ENCODE data around the gene FEM1B. TPM values are rescaled to one million over a fixed set of nuclear protein-coding genes. Genes with fewer than 3 reads are reported as not detected.

Gene FEM1B
- total and polyA plus RNA-seq, 4 donors, result 39.9 to 128 (median 76.3) TPM

GRCh38 chr15:68311859-68312557 is 34.5 kb downstream of the FEM1B start:
- H3K27me3 ChIP-seq (ENCODE audit: control insufficient read depth, insufficient read depth, low read length), result no peaks in the 10 kb centered on the region
- H3K9me3 ChIP-seq (ENCODE audit: control insufficient read depth, insufficient read depth, low read length), result no peaks in the 10 kb centered on the region
- DNase-seq (ENCODE audit: low read depth in 4 of 6, low spot score in 6 of 6), result no peak
- peaks cover 43% of the 10 kb centered on the region for H3K4me1 ChIP-seq (ENCODE audit: control insufficient read depth, insufficient read depth, low read length)
- H3K27ac ChIP-seq (ENCODE audit: low read depth, low read length), result no peak overlapping the region
- no peak overlapping the region for H3K4me3 ChIP-seq (ENCODE audit: low read depth, low read length)
- WGBS (ENCODE audit: insufficient coverage), result 86% methylated on average over 2 of the region's 3 CpGs
- no peaks in the 10 kb centered on the region for H3K36me3 ChIP-seq (ENCODE audit: control insufficient read depth, insufficient read depth, low read length)

DNA sequence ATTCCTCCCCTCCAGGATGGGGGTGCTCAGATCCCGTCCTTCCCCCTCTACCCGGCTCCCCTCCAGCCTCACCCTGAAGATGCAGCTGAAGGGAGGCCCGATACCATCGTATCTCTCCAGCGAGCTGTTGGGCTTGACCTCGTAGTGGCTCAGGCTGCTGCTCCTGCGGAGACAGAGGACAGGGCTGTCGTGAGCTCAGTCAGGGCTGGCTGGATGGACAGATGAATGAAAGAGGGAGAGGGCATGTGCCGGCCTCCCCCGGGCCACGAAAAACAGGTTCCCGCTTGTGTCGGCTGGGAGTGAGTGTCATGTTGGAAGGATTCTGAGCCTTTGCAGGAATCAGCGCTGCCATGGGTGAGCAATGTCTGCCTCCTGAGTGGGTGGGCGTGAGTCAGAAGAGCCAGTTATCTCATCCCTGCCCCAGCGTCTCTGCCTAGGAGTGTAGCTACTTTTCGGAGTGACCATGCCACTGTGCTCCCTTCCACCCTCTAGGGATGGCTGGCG is 35.2 kb downstream of the FEM1B start:
- Histone ChIP-seq H3K27ac (ENCODE audit: low read depth, low read length) (no peak overlapping the region), H3K27me3 (ENCODE audit: control insufficient read depth, insufficient read depth, low read length) (no peaks in the 10 kb centered on the region), H3K36me3 (ENCODE audit: control insufficient read depth, insufficient read depth, low read length) (no peaks in the 10 kb centered on the region), H3K9me3 (ENCODE audit: control insufficient read depth, insufficient read depth, low read length) (no peaks in the 10 kb centered on the region), H3K4me3 (ENCODE audit: low read depth, low read length) (no peak overlapping the region), H3K4me1 (ENCODE audit: control insufficient read depth, insufficient read depth, low read length) (peaks cover 43% of the 10 kb centered on the region)
- no peak for DNase-seq (ENCODE audit: low read depth in 4 of 6, low spot score in 6 of 6)
- 74% methylated on average over 14 of the region's 18 CpGs for WGBS (ENCODE audit: insufficient coverage)

- 85% methylated on average over 17 of the region's 18 CpGs for WGBS (ENCODE audit: insufficient coverage)
- DNase-seq (ENCODE audit: low read depth in 4 of 6, low spot score in 6 of 6), result no peak
Measured at GRCh38 chr15:68313501-68314410, 36.2 kb downstream of the FEM1B start.

GRCh38 chr15:68314563-68314962 is 37.0 kb downstream of the FEM1B start:
- Histone ChIP-seq H3K27me3 (ENCODE audit: control insufficient read depth, insufficient read depth, low read length) (no peaks in the 10 kb centered on the region), H3K9me3 (ENCODE audit: control insufficient read depth, insufficient read depth, low read length) (no peaks in the 10 kb centered on the region), H3K4me3 (ENCODE audit: low read depth, low read length) (no peak overlapping the region), H3K27ac (ENCODE audit: low read depth, low read length) (no peak overlapping the region), H3K36me3 (ENCODE audit: control insufficient read depth, insufficient read depth, low read length) (no peaks in the 10 kb centered on the region), H3K4me1 (ENCODE audit: control insufficient read depth, insufficient read depth, low read length) (peaks cover 43% of the 10 kb centered on the region)
- peak in 1 of 6 donors; percentile 37 for DNase-seq (ENCODE audit: low read depth in 4 of 6, low spot score in 6 of 6)
- WGBS (ENCODE audit: insufficient coverage), result no CpG with 5 or more reads among the region's 11 CpGs

More at GRCh38 chr15:68313501-68314410, 36.2 kb downstream of the FEM1B start:
- H3K27me3 ChIP-seq (ENCODE audit: control insufficient read depth, insufficient read depth, low read length), result no peaks in the 10 kb centered on the region
- no peaks in the 10 kb centered on the region for H3K9me3 ChIP-seq (ENCODE audit: control insufficient read depth, insufficient read depth, low read length)
- peaks cover 43% of the 10 kb centered on the region for H3K4me1 ChIP-seq (ENCODE audit: control insufficient read depth, insufficient read depth, low read length)
- no peak overlapping the region for H3K27ac ChIP-seq (ENCODE audit: low read depth, low read length)
- no peaks in the 10 kb centered on the region for H3K36me3 ChIP-seq (ENCODE audit: control insufficient read depth, insufficient read depth, low read length)
- H3K4me3 ChIP-seq (ENCODE audit: low read depth, low read length), result no peak overlapping the region

DNA sequence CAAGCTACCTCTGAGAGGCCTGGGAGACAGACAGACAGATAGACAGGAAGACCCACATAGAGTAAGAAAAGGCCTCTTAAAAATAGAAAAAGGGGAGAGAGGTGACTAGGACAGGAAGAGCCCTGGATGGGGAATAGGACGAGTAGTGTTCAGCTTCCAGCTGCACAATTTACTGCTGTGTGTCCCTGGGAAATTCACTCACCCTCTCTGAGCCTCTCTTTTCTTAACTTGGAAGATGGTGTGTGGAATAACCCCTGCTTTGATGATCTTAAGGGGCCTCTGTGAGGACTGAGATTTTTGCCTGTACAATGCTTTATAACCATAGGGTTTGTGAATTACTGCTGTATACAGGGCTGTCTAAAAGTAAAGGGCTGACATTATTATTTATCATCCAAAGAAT is 37.5 kb downstream of the FEM1B start:
- no CpG with 5 or more reads among the region's 1 CpG for WGBS (ENCODE audit: insufficient coverage)
- H3K4me1 ChIP-seq (ENCODE audit: control insufficient read depth, insufficient read depth, low read length), result peaks cover 43% of the 10 kb centered on the region
- no peak overlapping the region for H3K27ac ChIP-seq (ENCODE audit: low read depth, low read length)
- H3K9me3 ChIP-seq (ENCODE audit: control insufficient read depth, insufficient read depth, low read length), result no peaks in the 10 kb centered on the region
- H3K36me3 ChIP-seq (ENCODE audit: control insufficient read depth, insufficient read depth, low read length), result no peaks in the 10 kb centered on the region
- no peak for DNase-seq (ENCODE audit: low read depth in 4 of 6, low spot score in 6 of 6)
- no peak overlapping the region for H3K4me3 ChIP-seq (ENCODE audit: low read depth, low read length)
- H3K27me3 ChIP-seq (ENCODE audit: control insufficient read depth, insufficient read depth, low read length), result no peaks in the 10 kb centered on the region

- no peak overlapping the region for H3K4me3 ChIP-seq (ENCODE audit: low read depth, low read length)
- no peaks in the 10 kb centered on the region for H3K36me3 ChIP-seq (ENCODE audit: control insufficient read depth, insufficient read depth, low read length)
- H3K27ac ChIP-seq (ENCODE audit: low read depth, low read length), result no peak overlapping the region
- H3K27me3 ChIP-seq (ENCODE audit: control insufficient read depth, insufficient read depth, low read length), result no peaks in the 10 kb centered on the region
- DNase-seq (ENCODE audit: low read depth in 4 of 6, low spot score in 6 of 6), result peak in 2 of 6 donors; percentile 43 to 76
- H3K4me1 ChIP-seq (ENCODE audit: control insufficient read depth, insufficient read depth, low read length), result peaks cover 39% of the 10 kb centered on the region
- no peaks in the 10 kb centered on the region for H3K9me3 ChIP-seq (ENCODE audit: control insufficient read depth, insufficient read depth, low read length)
- WGBS (ENCODE audit: insufficient coverage), result 58% methylated on average over 7 of the region's 11 CpGs
Measured at GRCh38 chr15:68315495-68316031, 38.0 kb downstream of the FEM1B start.

DNA sequence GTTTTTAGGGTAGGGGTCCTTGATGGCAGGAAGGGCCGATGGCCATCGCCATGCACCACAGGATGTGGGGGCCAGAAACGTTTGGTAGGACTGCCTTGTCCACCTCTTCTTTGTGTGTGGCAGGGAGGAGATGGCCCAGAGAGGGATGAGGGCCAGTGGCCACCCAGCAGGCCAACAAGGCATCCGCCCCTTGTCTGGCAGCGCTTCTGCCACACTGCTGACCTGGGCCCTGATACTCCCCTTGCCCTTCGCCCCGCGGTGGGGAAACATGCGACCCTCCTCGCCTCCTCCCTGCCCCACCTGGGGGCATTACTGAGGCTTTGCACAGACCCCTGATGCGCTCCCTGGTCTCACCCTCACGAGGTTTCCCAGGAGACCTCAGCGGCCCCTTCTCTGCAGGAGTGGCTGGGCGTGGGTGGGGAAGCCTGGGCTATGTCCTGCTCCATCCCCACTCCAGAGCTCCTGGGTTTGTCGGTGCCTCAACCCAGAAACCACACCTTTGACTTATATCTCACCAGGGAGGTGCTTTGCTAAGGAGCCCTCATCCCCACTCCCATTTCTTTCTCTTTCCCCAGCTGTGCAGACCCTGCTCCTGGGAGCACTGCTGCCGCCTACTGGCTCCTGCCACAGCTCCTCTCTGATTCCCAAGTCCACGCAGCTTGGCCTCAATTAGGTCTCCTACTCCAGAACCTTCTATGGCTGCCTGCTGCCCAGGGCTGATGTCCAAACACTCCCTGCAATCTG is 38.7 kb downstream of the FEM1B start:
- Histone ChIP-seq H3K27ac (ENCODE audit: low read depth, low read length) (no peak overlapping the region), H3K27me3 (ENCODE audit: control insufficient read depth, insufficient read depth, low read length) (no peaks in the 10 kb centered on the region), H3K4me1 (ENCODE audit: control insufficient read depth, insufficient read depth, low read length) (peaks cover 37% of the 10 kb centered on the region), H3K36me3 (ENCODE audit: control insufficient read depth, insufficient read depth, low read length) (no peaks in the 10 kb centered on the region), H3K4me3 (ENCODE audit: low read depth, low read length) (no peak overlapping the region), H3K9me3 (ENCODE audit: control insufficient read depth, insufficient read depth, low read length) (no peaks in the 10 kb centered on the region)
- peak in 1 of 6 donors; percentile 53 for DNase-seq (ENCODE audit: low read depth in 4 of 6, low spot score in 6 of 6)
- WGBS (ENCODE audit: insufficient coverage), result 48% methylated on average over 17 of the region's 17 CpGs

DNA sequence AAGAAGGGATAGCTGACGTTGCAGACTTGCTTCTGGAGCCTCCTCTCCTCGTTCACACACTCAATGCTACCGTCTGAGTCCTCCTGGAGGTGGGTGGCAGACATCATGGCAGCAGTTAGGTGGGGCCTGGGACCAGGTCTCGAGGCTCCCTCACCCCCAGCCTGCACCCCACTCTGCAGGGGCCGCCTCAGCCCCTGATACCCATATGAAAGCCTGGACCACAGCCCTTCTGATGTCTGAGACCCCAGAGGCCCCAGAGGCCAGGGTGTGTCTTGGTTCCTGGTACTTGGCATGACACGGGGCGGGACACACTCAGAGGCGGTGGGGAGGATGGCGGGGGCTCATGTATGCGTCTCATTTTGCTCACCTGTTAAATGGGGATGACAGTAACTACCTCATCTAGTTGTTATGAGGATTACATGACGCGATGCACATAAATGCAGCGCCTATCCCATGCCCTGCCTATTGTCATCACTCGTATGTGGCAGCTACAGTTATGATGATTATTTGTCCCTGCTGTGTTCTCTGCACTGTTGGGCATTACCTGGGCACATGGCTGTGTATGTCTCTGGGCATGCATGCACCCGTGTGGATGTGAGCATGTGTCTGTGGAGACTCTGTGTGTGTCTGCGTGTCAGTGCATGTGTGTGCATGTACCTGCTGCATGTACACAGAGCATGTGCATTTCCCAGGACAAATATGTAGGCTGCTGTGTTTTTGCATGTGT is 39.9 kb downstream of the FEM1B start:
- Histone ChIP-seq H3K27me3 (ENCODE audit: control insufficient read depth, insufficient read depth, low read length) (no peaks in the 10 kb centered on the region), H3K9me3 (ENCODE audit: control insufficient read depth, insufficient read depth, low read length) (no peaks in the 10 kb centered on the region), H3K4me3 (ENCODE audit: low read depth, low read length) (no peak overlapping the region), H3K36me3 (ENCODE audit: control insufficient read depth, insufficient read depth, low read length) (no peaks in the 10 kb centered on the region), H3K4me1 (ENCODE audit: control insufficient read depth, insufficient read depth, low read length) (peaks cover 36% of the 10 kb centered on the region), H3K27ac (ENCODE audit: low read depth, low read length) (no peak overlapping the region)
- 88% methylated on average over 11 of the region's 16 CpGs for WGBS (ENCODE audit: insufficient coverage)
- no peak for DNase-seq (ENCODE audit: low read depth in 4 of 6, low spot score in 6 of 6)
